Measurements from ENCODE around the gene CCDC88A. TPM values are rescaled to one million over a fixed set of nuclear protein-coding genes. Genes with fewer than 3 reads are reported as not detected.

CCDC88A gene
- total RNA-seq, 1 experiment from 2014 or later = 21.6 TPM

DNA sequence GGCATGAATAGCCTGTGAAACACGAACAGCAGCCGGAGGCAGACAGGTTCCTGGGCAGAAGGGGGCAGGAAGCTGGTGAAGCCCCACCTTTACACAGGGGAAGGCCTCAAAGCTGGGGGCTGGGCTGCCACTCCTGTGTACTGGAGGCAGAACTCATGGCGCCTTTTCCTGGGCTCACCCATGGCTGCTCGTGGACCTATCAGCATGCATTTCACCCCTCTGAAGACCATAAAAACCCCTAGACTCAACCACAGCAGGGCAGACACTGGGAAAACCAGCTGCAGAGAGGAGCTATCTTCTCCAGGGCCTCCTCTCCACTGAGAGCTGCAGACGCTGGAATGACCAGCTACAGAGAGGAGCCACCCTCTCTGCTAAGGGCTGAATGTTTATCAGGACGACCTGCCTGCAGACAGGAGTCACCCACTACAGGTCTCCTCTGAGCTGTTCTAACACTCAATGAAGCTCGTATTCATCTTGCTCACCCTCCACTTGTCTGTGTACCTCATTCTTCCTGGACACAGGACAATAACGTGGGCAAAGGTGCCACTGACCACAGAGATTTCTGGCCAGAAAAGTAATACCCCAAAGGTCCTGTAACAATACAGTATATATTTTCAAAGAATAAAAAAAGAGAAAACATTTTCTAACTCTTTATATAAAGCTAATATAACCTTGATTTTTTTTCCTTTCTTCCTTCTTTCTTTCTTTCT lies 18.9 kb upstream of the CCDC88A start:
- TF ChIP-seq CTCF (conservative IDR thresholded peaks at IDR 0.05; ENCODE audit: low read depth, low read length) (no peak), EZH2 (IDR thresholded peaks at IDR 0.05; ENCODE audit: low read length, unreplicated experiment) (no peak), EZH2phosphoT487 (IDR thresholded peaks at IDR 0.05; ENCODE audit: borderline replicate concordance, low read length) (no peak)
- H3F3A ChIP-seq (ENCODE audit: low read length, unreplicated experiment) = no peaks in the 10 kb centered on the region
- no peak for ATAC-seq
- H3K27ac ChIP-seq (ENCODE audit: low read length) = no peak overlapping the region
- no peak overlapping the region for H3K9ac ChIP-seq (ENCODE audit: low read length)
- H3K9me3 ChIP-seq (ENCODE audit: low read length) = no peaks in the 10 kb centered on the region
- H3K79me2 ChIP-seq (ENCODE audit: low read length) = no peaks in the 10 kb centered on the region
- H3K9me2 ChIP-seq (replicated peaks; ENCODE audit: low read length) = no peaks in the 10 kb centered on the region
- no peak overlapping the region for H3K4me2 ChIP-seq (ENCODE audit: low read length)
- DNase-seq = no peak
- no peaks in the 10 kb centered on the region for H3K27me3 ChIP-seq (ENCODE audit: low read length)
- CTCF ChIA-PET = no interaction called here
- H4K20me1 ChIP-seq (ENCODE audit: low read length) = no peaks in the 10 kb centered on the region
- H2AFZ ChIP-seq (ENCODE audit: low read length) = no peak overlapping the region
- POLR2A ChIA-PET (ENCODE audit: unreplicated experiment) = no interaction called here
- no peaks in the 10 kb centered on the region for H3K4me1 ChIP-seq (ENCODE audit: insufficient read depth, low read length)
- no TSS peak for BruUV-seq (replicated peaks)
- no peak overlapping the region for H3K4me3 ChIP-seq (ENCODE audit: low read length)
- intact Hi-C loops (cut with micrococcal nuclease) = no loop called here
- no peaks in the 10 kb centered on the region for H3K36me3 ChIP-seq (ENCODE audit: low read depth, low read length)

DNA sequence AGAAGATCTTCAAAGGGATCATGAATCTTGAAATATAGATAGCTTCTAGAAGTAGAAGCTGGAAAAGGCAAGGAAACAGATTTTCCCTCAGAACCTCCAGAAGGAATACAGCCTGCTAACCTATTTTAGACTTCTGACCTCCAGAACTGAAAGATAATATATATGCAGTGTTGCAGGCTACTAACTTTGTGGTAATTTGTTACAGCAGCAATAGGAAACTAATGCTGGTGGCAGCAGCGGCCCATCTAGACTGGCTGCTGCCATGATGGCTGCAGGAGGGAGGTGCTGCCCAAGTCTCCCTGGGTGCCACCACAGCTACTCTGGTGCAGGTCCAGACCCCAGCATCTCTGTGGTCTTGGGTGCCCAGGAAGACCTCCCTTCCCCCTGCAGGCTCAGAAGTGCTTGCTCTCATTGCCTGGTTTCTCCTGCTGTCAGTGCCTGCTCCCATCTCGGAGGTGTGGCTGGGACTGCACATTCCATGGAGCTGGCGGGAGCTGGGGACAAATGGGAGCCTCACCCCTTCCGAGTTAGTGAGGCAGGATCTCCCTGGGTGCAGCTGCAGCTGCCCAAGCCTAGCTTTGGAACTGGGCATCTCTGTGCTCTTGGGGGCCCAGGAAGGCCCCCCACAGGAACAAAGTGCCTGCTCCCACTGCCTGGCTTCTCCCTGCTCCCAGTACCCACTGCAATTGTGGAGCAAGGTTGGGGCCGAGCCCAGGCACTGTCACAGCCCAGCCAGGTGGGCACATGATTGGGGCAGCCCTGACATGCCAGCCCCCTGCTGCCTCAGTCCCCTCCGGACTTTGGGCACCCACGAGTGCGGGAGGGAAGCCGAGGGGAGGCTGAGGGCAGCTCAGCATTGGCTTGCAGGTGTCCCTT lies 18.1 kb upstream of the CCDC88A start:
- ChIA-PET POLR2A (ENCODE audit: unreplicated experiment) (no interaction called here), CTCF (no interaction called here)
- Histone ChIP-seq H3K27ac (ENCODE audit: low read length) (no peak overlapping the region), H3K4me2 (ENCODE audit: low read length) (no peak overlapping the region), H2AFZ (ENCODE audit: low read length) (no peak overlapping the region), H4K20me1 (ENCODE audit: low read length) (no peaks in the 10 kb centered on the region), H3K9ac (ENCODE audit: low read length) (no peak overlapping the region), H3K9me3 (ENCODE audit: low read length) (no peaks in the 10 kb centered on the region), H3K27me3 (ENCODE audit: low read length) (no peaks in the 10 kb centered on the region), H3K36me3 (ENCODE audit: low read depth, low read length) (no peaks in the 10 kb centered on the region), H3K79me2 (ENCODE audit: low read length) (no peaks in the 10 kb centered on the region), H3K4me3 (ENCODE audit: low read length) (no peak overlapping the region), H3F3A (ENCODE audit: low read length, unreplicated experiment) (no peaks in the 10 kb centered on the region), H3K4me1 (ENCODE audit: insufficient read depth, low read length) (no peaks in the 10 kb centered on the region), H3K9me2 (replicated peaks; ENCODE audit: low read length) (no peaks in the 10 kb centered on the region)
- DNase-seq = no peak
- no peak for ATAC-seq
- TF ChIP-seq CTCF (conservative IDR thresholded peaks at IDR 0.05; ENCODE audit: low read depth, low read length) (no peak), EZH2 (IDR thresholded peaks at IDR 0.05; ENCODE audit: low read length, unreplicated experiment) (no peak), EZH2phosphoT487 (IDR thresholded peaks at IDR 0.05; ENCODE audit: borderline replicate concordance, low read length) (no peak)
- no TSS peak for BruUV-seq (replicated peaks)
- intact Hi-C loops (cut with micrococcal nuclease) = no loop called here
